Measurements from ENCODE around the gene PLA2G5. TPM values are rescaled to one million over a fixed set of nuclear protein-coding genes. Genes with fewer than 3 reads are reported as not detected.

The PLA2G5 gene
- polyA plus RNA-seq, 3 donors, result not detected

GRCh38 chr1:20115479-20115878, 45.5 kb downstream of the PLA2G5 start:
- Histone ChIP-seq H3K27ac (ENCODE audit: low read depth in 1 of 2, low read length in 2 of 2) (no peak overlapping the region), H3K79me2 (ENCODE audit: insufficient read depth, low read length) (no peaks in the 10 kb centered on the region), H4K20me1 (ENCODE audit: insufficient read depth, low read length) (no peaks in the 10 kb centered on the region), H2AFZ (ENCODE audit: insufficient read depth, low read depth, low read length, poor library complexity, severe bottlenecking) (no peak overlapping the region), H3K36me3 (replicated peaks in 1 of 2; ENCODE audit: control insufficient read depth in 1 of 2, insufficient read depth in 2 of 2, low read length in 2 of 2) (no peaks in the 10 kb centered on the region), H3K9me3 (replicated peaks in 1 of 2; ENCODE audit: control insufficient read depth in 1 of 2, insufficient read depth in 1 of 2, low read length in 2 of 2) (no peaks in the 10 kb centered on the region), H3K27me3 (ENCODE audit: control insufficient read depth in 2 of 2, insufficient read depth in 2 of 2, low read length in 2 of 2) (no peaks in the 10 kb centered on the region), H3K4me2 (replicated peaks; ENCODE audit: extremely low read depth, low read length, poor library complexity, severe bottlenecking) (no peak overlapping the region), H3K4me3 (replicated peaks in 1 of 3; ENCODE audit: low read depth in 2 of 3, low read length in 3 of 3) (no peak overlapping the region), H3K9ac (ENCODE audit: insufficient read depth, low read length, poor library complexity, severe bottlenecking) (no peak overlapping the region), H3K4me1 (ENCODE audit: control insufficient read depth in 1 of 2, insufficient read depth in 2 of 2, low read length in 2 of 2) (peaks cover 8% of the 10 kb centered on the region in 2 donors)
- TF ChIP-seq CTCF (IDR thresholded peaks at IDR 0.05), result no peak
- no peak overlapping the region for H3K27ac Mint-ChIP-seq
- WGBS (ENCODE audit: insufficient coverage), result 80% methylated on average over 2 of the region's 4 CpGs
- H3K9me3 Mint-ChIP-seq, result peaks cover 0 to 2% (median 0%) of the 10 kb centered on the region in 7 donors
- no peak for DNase-seq
- no peaks in the 10 kb centered on the region for H3K36me3 Mint-ChIP-seq
- H3K4me3 Mint-ChIP-seq, result no peak overlapping the region
- intact Hi-C loops (cut with micrococcal nuclease), result no loop called here
- H3K4me1 Mint-ChIP-seq, result peaks cover 11% of the 10 kb centered on the region
- H3K27me3 Mint-ChIP-seq (ENCODE audit: low read depth in 3 of 3), result peaks cover 7 to 8% (median 8%) of the 10 kb centered on the region in 3 donors

- Histone ChIP-seq H3K27ac (ENCODE audit: low read depth in 1 of 2, low read length in 2 of 2) (no peak overlapping the region), H3K9ac (ENCODE audit: insufficient read depth, low read length, poor library complexity, severe bottlenecking) (no peak overlapping the region), H3K4me3 (replicated peaks in 1 of 3; ENCODE audit: low read depth in 2 of 3, low read length in 3 of 3) (no peak overlapping the region), H3K79me2 (ENCODE audit: insufficient read depth, low read length) (no peaks in the 10 kb centered on the region), H4K20me1 (ENCODE audit: insufficient read depth, low read length) (no peaks in the 10 kb centered on the region), H3K9me3 (replicated peaks in 1 of 2; ENCODE audit: control insufficient read depth in 1 of 2, insufficient read depth in 1 of 2, low read length in 2 of 2) (no peaks in the 10 kb centered on the region), H3K36me3 (replicated peaks in 1 of 2; ENCODE audit: control insufficient read depth in 1 of 2, insufficient read depth in 2 of 2, low read length in 2 of 2) (no peaks in the 10 kb centered on the region), H3K4me2 (replicated peaks; ENCODE audit: extremely low read depth, low read length, poor library complexity, severe bottlenecking) (no peak overlapping the region), H3K27me3 (ENCODE audit: control insufficient read depth in 2 of 2, insufficient read depth in 2 of 2, low read length in 2 of 2) (no peaks in the 10 kb centered on the region), H3K4me1 (ENCODE audit: control insufficient read depth in 1 of 2, insufficient read depth in 2 of 2, low read length in 2 of 2) (peaks cover 8% of the 10 kb centered on the region in 2 donors), H2AFZ (ENCODE audit: insufficient read depth, low read depth, low read length, poor library complexity, severe bottlenecking) (no peak overlapping the region)
- H3K36me3 Mint-ChIP-seq, result no peaks in the 10 kb centered on the region
- no peak overlapping the region for H3K27ac Mint-ChIP-seq
- DNase-seq, result no peak
- TF ChIP-seq CTCF (IDR thresholded peaks at IDR 0.05), result no peak
- H3K27me3 Mint-ChIP-seq (ENCODE audit: low read depth in 3 of 3), result peaks cover 5 to 8% (median 8%) of the 10 kb centered on the region in 3 donors
- peaks cover 0 to 2% (median 0%) of the 10 kb centered on the region in 7 donors for H3K9me3 Mint-ChIP-seq
- intact Hi-C loops (cut with micrococcal nuclease), result no loop called here
- H3K4me3 Mint-ChIP-seq, result no peak overlapping the region
- 92% methylated on average over 5 of the region's 7 CpGs for WGBS (ENCODE audit: insufficient coverage)
- peaks cover 11% of the 10 kb centered on the region for H3K4me1 Mint-ChIP-seq
These were observed 45.9 kb downstream of the PLA2G5 start for GRCh38 chr1:20115916-20116315.
